Esophagus muscularis mucosa (tissue), 4 donors: ENCODE results near the gene MORC3.
"Not testable (repeated sequence)": the region's sequence is repeated elsewhere in the genome, so short reads cannot be mapped to it uniquely, and the experiment has no call there.

Experiments
- EP300 ChIP-seq: sonication (generic); formaldehyde crosslinking; IDR thresholded peaks from one replicate; pipeline ENCODE4 v1.6.1; 2017; ENCODE audit warnings: antibody characterized with exemption
- POLR2A ChIP-seq: fragments of 450-650 bp; IDR thresholded peaks from one replicate; pipeline ENCODE4 v1.6.1; 2017; ENCODE audit warnings: antibody characterized with exemption, moderate library complexity, mild to moderate bottlenecking, low read depth
- POLR2AphosphoS5 ChIP-seq, 2 donors: sonication (generic); formaldehyde crosslinking; IDR thresholded peaks; one replicate each; pipeline ENCODE4 v1.6.1; 2017; ENCODE audit warnings: antibody characterized with exemption in 2 of 2
- TF ChIP-seq, protein P1 (sequence below), 3 experiments: fragments of 200-600 bp in 2 of 3; fragments of 450-650 bp in 1 of 3; sonication (generic) in 2 of 3; IDR thresholded peaks; one replicate each; pipeline ENCODE4 v1.5.1; 2017 to 2019; ENCODE audit warnings: antibody characterized with exemption in 3 of 3, mild to moderate bottlenecking in 2 of 3, moderate library complexity in 1 of 3

DNA sequence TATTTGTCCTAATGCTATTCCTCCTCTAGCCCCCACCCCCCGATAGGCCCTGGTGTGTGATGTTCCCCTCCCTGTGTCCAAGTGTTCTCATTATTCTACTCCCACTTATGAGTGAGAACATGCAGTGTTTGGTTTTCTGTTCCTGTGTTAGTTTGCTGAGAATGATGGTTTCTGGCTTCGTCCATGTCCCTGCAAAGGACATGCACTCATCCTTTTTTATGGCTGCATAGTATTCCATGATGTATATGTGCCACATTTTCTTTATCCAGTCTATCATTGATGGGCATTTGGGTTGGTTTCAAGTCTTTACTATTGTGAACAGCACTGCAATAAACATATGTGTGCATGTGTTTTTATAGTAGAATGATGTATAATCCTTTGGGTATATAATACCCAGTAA, 6.6 kb upstream of the MORC3 start:
- TF ChIP-seq, protein P1, sequence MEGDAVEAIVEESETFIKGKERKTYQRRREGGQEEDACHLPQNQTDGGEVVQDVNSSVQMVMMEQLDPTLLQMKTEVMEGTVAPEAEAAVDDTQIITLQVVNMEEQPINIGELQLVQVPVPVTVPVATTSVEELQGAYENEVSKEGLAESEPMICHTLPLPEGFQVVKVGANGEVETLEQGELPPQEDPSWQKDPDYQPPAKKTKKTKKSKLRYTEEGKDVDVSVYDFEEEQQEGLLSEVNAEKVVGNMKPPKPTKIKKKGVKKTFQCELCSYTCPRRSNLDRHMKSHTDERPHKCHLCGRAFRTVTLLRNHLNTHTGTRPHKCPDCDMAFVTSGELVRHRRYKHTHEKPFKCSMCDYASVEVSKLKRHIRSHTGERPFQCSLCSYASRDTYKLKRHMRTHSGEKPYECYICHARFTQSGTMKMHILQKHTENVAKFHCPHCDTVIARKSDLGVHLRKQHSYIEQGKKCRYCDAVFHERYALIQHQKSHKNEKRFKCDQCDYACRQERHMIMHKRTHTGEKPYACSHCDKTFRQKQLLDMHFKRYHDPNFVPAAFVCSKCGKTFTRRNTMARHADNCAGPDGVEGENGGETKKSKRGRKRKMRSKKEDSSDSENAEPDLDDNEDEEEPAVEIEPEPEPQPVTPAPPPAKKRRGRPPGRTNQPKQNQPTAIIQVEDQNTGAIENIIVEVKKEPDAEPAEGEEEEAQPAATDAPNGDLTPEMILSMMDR (IDR thresholded peaks at IDR 0.05) = not testable (repeated sequence)
- not testable (repeated sequence) for TF ChIP-seq POLR2AphosphoS5 (IDR thresholded peaks at IDR 0.05); EP300; POLR2A
